Epithelial cell of umbilical artery (primary cell): ENCODE data around the gene ATE1. TPM values are rescaled to one million over a fixed set of nuclear protein-coding genes. Genes with fewer than 3 reads are reported as not detected.

Experiments used
- total RNA-seq: library from RNA; depleted of rRNA; stranded (reverse); fragments of >200 nt; gene quantifications from 2 replicates; pipeline ENCODE4 v1.2.3, GENCODE V29; 2014

ATE1 gene
- total RNA-seq = 23.1 and 49.7 TPM in 2 replicates

GRCh38 chr10:121927841-121928527 is at the start of gene ATE1:
TSS of gene ATE1 (minus strand) at chr10:121928031. CDS start at chr10:121927949, 82 bp downstream.

GRCh38 chr10:121974535-121975294 is 46.9 kb upstream of the ATE1 start, which contains the start of gene NSMCE4A:
TSS of gene NSMCE4A (minus strand) at chr10:121975217. CDS start at chr10:121975165, 52 bp downstream.

Other genes starting within 250 kb of the ATE1 start
- 51.6 and 67.3 TPM in 2 replicates for gene NSMCE4A, start 47.2 kb upstream of the ATE1 start, total RNA-seq
- gene TACC2, start 61.1 kb upstream of the ATE1 start, total RNA-seq = 3.8 and 4.9 TPM in 2 replicates